Activated gamma-delta T cell treated with Interleukin-2 at 50 U/mL for 16 hours (primary cell): ENCODE measurements around the gene CYTH4.

Experiments used
- DNase-seq: peaks from one replicate; pipeline ENCODE4 v3.0.0-alpha.2; 2020

CYTH4 gene

GRCh38 chr22:37292641-37293040 is 10.3 kb downstream of the CYTH4 start:
- DNase-seq: no peak

GRCh38 chr22:37293172-37293571 is 10.9 kb downstream of the CYTH4 start:
- no peak for DNase-seq

GRCh38 chr22:37294747-37295146 is 12.4 kb downstream of the CYTH4 start:
- DNase-seq: no peak

- no peak for DNase-seq
Observed at GRCh38 chr22:37295213-37295886, 13.0 kb downstream of the CYTH4 start.

DNA sequence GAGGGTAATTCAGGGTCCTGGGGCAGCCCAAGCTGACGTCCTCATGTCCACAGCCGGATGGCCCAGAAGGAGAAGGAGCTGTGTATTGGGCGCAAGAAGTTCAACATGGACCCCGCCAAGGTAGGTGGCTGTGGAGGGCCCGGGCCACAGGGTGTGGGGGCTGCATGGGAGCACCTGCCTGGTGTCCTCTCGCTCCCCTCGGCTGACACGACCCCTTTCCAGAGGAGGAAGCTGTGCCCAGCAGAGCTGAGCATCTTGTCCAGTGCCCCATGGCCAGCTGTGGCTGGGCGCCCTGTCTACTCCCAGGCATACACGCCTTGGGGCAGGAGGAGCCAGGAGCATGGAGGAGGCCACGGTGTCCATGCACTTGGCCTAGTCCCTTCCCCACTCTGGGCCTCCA is 13.6 kb downstream of the CYTH4 start:
- no peak for DNase-seq

- no peak for DNase-seq
Observed at GRCh38 chr22:37298748-37299495, 16.6 kb downstream of the CYTH4 start.

GRCh38 chr22:37299969-37300509 is 17.7 kb downstream of the CYTH4 start:
- no peak for DNase-seq

GRCh38 chr22:37300551-37301017 is 18.3 kb downstream of the CYTH4 start:
- peak; percentile 55 for DNase-seq

DNA sequence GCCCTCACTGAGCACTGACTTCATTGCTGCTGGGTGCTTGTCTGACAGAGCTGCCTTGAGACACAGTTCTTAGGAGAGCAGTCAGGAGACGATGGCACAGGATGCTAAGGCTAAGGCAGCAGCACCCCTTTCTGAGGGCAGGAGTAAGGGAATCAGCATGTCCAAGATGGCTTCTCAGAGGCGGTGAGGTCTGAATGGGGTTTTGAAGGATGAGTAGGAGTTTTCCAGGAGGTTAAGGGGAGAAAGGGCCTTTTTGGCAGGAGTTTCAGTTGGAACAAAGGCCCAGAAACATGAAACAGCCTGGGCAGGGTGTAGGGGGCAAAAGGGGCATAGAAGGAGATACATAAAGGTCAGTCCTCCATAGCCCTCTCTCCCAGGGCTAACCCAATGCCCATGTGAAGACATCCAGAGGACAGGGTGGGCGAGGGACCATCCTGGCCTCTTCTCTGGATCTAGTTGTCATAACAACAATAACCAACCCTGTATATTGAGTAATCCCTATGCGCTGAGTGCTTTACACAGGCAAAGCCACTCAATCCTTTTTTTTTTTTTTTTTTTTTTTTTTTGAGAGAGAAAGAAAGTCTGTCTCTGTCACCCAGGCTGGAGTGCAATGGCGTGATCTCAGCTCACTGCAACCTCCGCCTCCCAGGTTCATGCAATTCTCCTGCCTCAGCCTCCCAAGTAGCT is 19.0 kb downstream of the CYTH4 start:
- no peak for DNase-seq

DNA sequence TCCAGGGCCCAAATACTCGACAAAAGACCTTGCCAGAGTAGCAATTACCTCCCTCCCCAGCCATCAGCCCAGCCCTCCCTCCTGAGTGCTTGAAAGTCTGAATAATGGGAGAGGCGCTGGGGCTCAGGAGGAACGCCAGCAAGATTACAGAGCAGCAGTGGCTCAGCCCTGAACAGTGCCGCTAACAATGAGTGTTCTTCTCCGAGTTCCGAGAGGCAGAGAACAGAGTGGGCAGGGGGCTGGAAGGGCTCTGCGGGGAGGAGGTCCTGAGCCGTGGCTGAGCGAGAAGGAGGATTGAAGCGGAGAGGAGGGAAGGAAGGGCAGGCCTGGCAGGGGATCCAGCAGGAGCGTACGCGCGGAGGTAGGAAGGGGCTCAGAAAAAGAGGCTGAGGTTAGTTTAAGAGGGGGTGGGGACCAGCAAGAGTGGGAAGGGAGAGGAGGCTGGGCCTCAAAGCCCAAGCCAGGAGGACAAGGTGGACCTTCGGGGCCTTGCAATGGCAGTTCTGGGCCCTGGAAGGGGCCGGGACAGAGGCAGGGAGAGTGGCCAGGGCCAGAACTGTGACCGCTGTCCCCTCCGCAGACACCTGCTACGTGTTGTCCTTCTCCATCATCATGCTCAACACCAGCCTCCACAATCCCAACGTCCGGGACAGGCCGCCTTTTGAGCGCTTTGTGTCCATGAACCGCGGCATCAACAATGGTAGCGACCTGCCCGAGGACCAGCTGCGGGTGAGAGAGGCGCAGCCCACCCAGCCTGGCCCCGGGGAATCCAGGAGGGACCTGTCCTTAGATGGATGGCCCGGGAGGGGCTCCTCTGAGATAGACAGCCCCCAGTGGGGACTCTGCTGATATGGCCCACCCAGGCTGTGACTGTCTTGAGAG is 20.6 kb downstream of the CYTH4 start:
- DNase-seq: no peak

DNA sequence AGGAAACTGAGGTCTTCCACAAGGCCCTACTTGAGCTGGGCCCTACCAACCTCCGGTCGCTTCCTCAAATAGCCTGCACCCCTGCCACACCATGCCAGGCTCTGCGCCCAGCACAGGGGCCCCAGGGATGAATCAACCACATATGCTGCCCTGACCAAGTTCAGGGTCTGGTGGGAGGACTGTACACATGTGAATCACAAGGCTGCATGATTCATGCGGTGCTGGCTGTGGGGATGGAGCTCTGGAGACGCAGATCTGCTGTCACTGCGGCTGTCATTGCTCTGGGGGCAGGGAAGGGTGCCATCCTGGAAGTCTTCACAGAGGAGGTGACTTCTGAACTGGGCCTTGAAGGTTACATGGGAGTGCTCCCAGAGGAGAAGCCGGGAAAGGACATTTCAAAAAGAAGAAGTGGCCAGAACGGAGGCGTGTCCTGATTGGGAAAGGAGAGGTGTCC is 21.5 kb downstream of the CYTH4 start:
- DNase-seq: peak; percentile 42

- DNase-seq: no peak
Observed at GRCh38 chr22:37304595-37305343, 22.5 kb downstream of the CYTH4 start.

GRCh38 chr22:37305887-37306286 is 23.6 kb downstream of the CYTH4 start:
- no peak for DNase-seq

DNA sequence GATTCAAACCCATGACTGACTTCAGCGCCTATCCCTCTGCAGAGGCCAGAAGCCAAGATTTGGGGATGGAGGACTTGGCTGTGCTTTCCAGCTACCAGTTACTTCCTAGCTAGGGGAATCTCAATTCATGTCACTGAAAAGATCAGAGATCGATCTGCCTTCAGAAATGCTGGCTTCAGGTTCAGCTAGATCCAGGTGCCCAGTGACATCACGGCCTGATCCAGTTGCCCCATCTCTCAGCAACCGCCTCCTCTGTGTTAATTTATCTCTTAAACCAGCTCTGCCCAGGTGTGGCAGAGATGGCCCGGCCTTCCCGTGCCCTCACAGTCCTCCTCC is 24.2 kb downstream of the CYTH4 start:
- DNase-seq: no peak

- no peak for DNase-seq
Observed at GRCh38 chr22:37308385-37309200, 26.3 kb downstream of the CYTH4 start.

DNA sequence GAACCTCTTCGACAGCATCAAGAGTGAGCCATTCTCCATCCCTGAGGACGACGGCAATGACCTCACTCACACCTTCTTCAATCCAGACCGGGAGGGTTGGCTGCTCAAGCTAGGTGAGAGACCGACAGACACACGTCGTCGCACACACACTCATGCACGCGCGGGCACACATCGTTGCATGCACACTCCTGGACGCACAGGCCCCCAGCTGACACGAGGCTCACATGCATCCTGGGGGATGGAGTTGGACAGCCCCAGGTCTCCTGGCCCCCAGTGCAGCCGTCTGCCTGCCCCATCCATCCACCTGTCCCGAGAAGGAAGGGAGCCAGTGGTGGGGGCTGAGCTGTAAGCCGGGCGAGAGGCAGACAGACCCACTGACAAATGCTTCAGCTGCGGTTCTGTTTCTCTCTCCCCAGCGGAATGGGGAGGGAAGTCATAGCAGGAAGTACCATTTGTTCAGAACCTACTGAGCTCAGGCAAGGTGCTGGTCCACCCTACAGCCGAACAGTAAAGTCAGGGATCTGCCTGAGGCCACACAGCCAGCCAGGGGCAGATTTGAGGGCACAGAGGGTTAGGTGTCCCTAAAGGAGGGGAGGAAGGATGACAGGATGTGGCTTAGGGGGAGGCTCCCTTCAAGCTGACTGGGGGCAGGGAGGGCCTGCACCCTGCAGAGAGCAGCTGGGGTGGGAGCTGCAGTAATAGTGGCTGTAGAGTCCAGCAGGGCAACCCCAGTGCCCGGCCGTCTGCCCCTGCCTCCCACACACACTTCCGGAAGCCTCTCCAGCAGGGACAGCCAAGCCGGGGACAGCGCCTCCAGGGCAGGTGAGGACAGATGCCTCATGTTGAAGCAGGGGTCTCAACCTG is 27.1 kb downstream of the CYTH4 start:
- DNase-seq: peak; percentile 60

- no peak for DNase-seq
Observed at GRCh38 chr22:37310075-37310606, 27.8 kb downstream of the CYTH4 start.

DNA sequence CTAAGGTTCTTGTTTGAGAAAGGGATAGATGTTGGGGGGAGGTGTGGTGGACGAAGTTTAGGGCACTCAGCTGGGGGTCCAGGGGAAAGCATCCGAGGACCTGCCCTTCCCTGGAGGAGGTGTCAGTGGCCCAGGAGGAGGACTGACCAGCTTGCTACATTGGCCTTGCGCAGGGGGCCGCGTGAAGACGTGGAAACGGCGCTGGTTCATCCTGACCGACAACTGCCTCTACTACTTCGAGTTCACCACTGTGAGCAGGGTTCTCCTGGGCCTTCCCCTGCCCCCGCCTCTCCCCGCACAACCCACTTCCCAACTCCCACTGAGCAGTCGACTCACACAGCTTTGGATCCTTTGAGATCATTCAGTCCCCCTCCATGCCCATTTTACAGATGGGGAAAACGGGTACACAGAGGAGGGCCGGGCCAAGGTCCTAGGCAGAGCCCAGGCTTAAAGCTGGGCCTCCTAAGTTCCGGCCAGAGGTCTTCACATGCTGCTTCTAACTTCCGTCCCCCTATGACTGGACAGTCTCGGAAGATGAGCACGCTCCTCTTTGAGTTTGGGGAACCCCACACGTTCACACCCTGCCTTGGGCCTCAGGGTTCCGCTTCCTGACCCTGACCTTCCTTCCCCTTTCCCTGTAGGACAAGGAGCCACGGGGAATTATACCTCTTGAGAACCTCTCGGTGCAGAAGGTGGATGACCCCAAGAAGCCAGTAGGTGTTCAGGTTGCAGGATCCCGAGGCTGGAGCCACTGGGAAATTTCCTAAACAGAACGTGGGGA is 28.7 kb downstream of the CYTH4 start:
- DNase-seq: no peak
